Calu3 (cell line): Measurements from ENCODE around the gene HBA1. TPM values are rescaled to one million over a fixed set of nuclear protein-coding genes. Genes with fewer than 3 reads are reported as not detected.

Source experiments
- BruUV-seq: library from RNA; stranded (reverse); fragments of 400-500 nt; replicated peaks from 2 replicates; lab custom pipeline; 2021; lab: Mats Ljungman, UMichigan
- CTCF ChIA-PET: fragments of 300-600 bp; sonication (Branson Sonifier 250); formaldehyde crosslinking; loops from one replicate; lab custom pipeline; 2022; ENCODE audit warnings: antibody characterized with exemption; lab: Charles Lee
- DNase-seq: peaks from one replicate; pipeline ENCODE4 v3.0.0; 2022
- H3K27ac Mint-ChIP-seq: one replicate; pipeline ENCODE4 v1.8.0; 2022; ENCODE audit warnings: mixed read lengths; ENCODE audit not compliant: unreplicated experiment
- H3K27me3 Mint-ChIP-seq: one replicate; pipeline ENCODE4 v1.8.0; 2022; ENCODE audit warnings: mixed read lengths; ENCODE audit not compliant: unreplicated experiment
- H3K36me3 Mint-ChIP-seq: one replicate; pipeline ENCODE4 v1.8.0; 2022; ENCODE audit warnings: mild to moderate bottlenecking, moderate library complexity, mixed read lengths; ENCODE audit not compliant: insufficient read depth, unreplicated experiment
- H3K4me1 Mint-ChIP-seq: one replicate; pipeline ENCODE4 v1.8.0; 2022; ENCODE audit warnings: mild to moderate bottlenecking, low read depth, mixed read lengths; ENCODE audit not compliant: unreplicated experiment
- H3K4me3 Mint-ChIP-seq: one replicate; pipeline ENCODE4 v1.8.0; 2022; ENCODE audit warnings: mild to moderate bottlenecking, low read depth, moderate library complexity, mixed read lengths; ENCODE audit not compliant: unreplicated experiment
- H3K9me3 Mint-ChIP-seq: one replicate; pipeline ENCODE4 v1.8.0; 2022; ENCODE audit warnings: low read depth, mixed read lengths; ENCODE audit not compliant: unreplicated experiment
- intact Hi-C: fragments of 100-400 bp; cut with micrococcal nuclease; formaldehyde crosslinking; loops from one replicate; pipeline ENCODE4 v1.10.0; 2022; ENCODE audit not compliant: unreplicated experiment
- total RNA-seq: library from RNA; stranded (reverse); gene quantifications from 2 replicates; pipeline ENCODE4 v1.2.3, GENCODE V29; 2022
- TF ChIP-seq, protein P1 (sequence below): fragments of 200-600 bp; IDR thresholded peaks from one replicate; pipeline ENCODE4 v1.8.0; 2022; ENCODE audit warnings: antibody characterized with exemption; ENCODE audit not compliant: unreplicated experiment

Gene HBA1
- total RNA-seq, 1 experiment from 2014 or later: not detected

- no peak overlapping the region for H3K27ac Mint-ChIP-seq
- H3K9me3 Mint-ChIP-seq: no peaks in the 10 kb centered on the region
- no peak for DNase-seq
Observed at GRCh38 chr16:143047-143446, 33.4 kb upstream of the HBA1 start.

DNA sequence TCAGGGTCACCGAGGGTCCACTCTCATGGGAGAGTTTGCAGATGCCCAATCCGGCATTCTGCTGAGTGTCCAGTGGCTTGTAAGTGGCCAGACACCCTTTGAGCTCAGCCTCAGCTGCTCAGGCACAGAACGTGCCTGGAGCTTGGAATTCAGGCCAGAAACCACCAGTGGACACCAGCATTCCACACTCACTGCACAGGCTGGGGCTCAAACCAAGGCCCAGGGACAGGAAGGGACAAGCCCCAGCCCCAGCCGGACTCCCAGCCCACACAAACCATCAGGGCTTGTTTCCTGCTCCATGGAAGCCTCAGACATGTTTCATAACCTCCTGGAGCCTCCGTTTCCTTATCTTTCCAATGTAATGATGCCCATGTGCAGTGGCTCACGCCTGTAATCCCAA is 33.0 kb upstream of the HBA1 start:
- intact Hi-C loops: no loop called here

More at GRCh38 chr16:143047-143446, 33.4 kb upstream of the HBA1 start:
- TF ChIP-seq, protein P1, sequence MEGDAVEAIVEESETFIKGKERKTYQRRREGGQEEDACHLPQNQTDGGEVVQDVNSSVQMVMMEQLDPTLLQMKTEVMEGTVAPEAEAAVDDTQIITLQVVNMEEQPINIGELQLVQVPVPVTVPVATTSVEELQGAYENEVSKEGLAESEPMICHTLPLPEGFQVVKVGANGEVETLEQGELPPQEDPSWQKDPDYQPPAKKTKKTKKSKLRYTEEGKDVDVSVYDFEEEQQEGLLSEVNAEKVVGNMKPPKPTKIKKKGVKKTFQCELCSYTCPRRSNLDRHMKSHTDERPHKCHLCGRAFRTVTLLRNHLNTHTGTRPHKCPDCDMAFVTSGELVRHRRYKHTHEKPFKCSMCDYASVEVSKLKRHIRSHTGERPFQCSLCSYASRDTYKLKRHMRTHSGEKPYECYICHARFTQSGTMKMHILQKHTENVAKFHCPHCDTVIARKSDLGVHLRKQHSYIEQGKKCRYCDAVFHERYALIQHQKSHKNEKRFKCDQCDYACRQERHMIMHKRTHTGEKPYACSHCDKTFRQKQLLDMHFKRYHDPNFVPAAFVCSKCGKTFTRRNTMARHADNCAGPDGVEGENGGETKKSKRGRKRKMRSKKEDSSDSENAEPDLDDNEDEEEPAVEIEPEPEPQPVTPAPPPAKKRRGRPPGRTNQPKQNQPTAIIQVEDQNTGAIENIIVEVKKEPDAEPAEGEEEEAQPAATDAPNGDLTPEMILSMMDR: no peak
- H3K4me3 Mint-ChIP-seq: no peak overlapping the region
- no TSS peak for BruUV-seq
- H3K4me1 Mint-ChIP-seq: no peaks in the 10 kb centered on the region
- intact Hi-C loops: no loop called here
- H3K36me3 Mint-ChIP-seq: peaks cover 22% of the 10 kb centered on the region
- CTCF ChIA-PET: no interaction called here
- H3K27me3 Mint-ChIP-seq: peaks cover 21% of the 10 kb centered on the region

DNA sequence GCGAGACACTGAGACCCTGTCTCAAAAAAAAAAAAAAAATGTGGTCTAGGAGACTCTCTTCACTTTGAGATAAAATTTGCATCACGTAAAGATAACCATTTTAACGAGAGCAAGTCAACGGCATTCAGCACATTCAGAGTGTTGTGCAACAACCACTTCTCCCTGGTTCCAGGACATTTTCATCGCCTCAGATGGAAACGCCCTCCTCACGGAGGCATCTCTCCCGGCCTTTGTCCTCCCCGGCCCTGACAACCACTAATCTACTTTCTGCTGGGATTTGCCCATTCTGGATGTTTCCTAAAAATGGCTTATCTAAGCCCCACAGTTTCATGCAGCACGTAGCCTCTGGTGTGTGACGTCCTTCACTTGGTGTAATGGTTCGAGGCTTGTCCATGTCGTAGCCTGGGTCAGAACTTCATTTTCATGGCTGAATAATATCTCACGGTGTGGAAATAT is 31.7 kb upstream of the HBA1 start:
- no TSS peak for BruUV-seq
- intact Hi-C loops: no loop called here

More for the DNA sequence above, 33.0 kb upstream of the HBA1 start:
- BruUV-seq: no TSS peak
- Mint-ChIP-seq H3K36me3 (peaks cover 18% of the 10 kb centered on the region), H3K4me1 (no peaks in the 10 kb centered on the region), H3K27me3 (peaks cover 25% of the 10 kb centered on the region), H3K27ac (no peak overlapping the region), H3K4me3 (no peak overlapping the region), H3K9me3 (no peaks in the 10 kb centered on the region)
- TF ChIP-seq, protein P1: no peak
- DNase-seq: no peak
- CTCF ChIA-PET: no interaction called here

DNA sequence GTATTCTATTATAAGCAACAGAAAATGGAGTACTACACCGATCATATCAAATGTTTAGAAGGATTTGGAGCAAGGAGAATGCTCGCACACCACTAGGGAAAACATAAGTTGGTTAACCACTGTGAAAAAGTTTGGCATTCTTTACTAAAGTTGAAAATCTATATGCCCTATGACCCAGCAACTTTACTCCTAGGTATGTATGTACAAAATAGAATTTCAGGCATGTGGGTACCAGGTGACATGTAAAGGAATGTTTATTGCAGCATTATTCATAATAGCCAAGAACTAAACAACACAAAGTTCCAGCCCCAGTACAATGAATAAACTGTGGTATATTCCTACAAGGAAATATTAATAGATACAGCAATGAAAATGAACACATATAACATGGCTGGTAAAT is 29.8 kb upstream of the HBA1 start:
- CTCF ChIA-PET: no interaction called here
- TF ChIP-seq, protein P1: no peak
- DNase-seq: no peak
- intact Hi-C loops: no loop called here
- H3K36me3 Mint-ChIP-seq: no peaks in the 10 kb centered on the region
- no TSS peak for BruUV-seq
- H3K27ac Mint-ChIP-seq: no peak overlapping the region
- H3K4me1 Mint-ChIP-seq: no peaks in the 10 kb centered on the region
- H3K9me3 Mint-ChIP-seq: no peaks in the 10 kb centered on the region
- peaks cover 55% of the 10 kb centered on the region for H3K27me3 Mint-ChIP-seq
- no peak overlapping the region for H3K4me3 Mint-ChIP-seq

More for the DNA sequence above, 31.7 kb upstream of the HBA1 start:
- Mint-ChIP-seq H3K27me3 (peaks cover 39% of the 10 kb centered on the region), H3K4me1 (no peaks in the 10 kb centered on the region), H3K9me3 (no peaks in the 10 kb centered on the region), H3K4me3 (no peak overlapping the region), H3K36me3 (peaks cover 6% of the 10 kb centered on the region), H3K27ac (no peak overlapping the region)
- CTCF ChIA-PET: interaction anchor here (0.6 kb wide), 1 partner anchor 91 kb away, joined by 5 read pairs; the partner anchor contains the start of genes POLR3K and SNRNP25
- DNase-seq: no peak
- TF ChIP-seq, protein P1: no peak
